GM23248 (cell line): ENCODE data around the gene TRIM52.

Experiments used
- EZH2 ChIP-seq: fragments of 200-600 bp; sonication (generic); IDR thresholded peaks from 2 replicates; pipeline ENCODE4 v1.6.1; 2018; ENCODE audit warnings: antibody characterized with exemption, mild to moderate bottlenecking; ENCODE audit not compliant: insufficient read depth, poor library complexity, severe bottlenecking
- EZH2phosphoT487 ChIP-seq: fragments of 200-600 bp; sonication (generic); IDR thresholded peaks from 2 replicates; pipeline ENCODE4 v1.6.1; 2018; ENCODE audit warnings: antibody characterized with exemption, moderate library complexity, mild to moderate bottlenecking, low read depth; ENCODE audit not compliant: insufficient read depth

- TF ChIP-seq EZH2 (no peak), EZH2phosphoT487 (no peak)
Measured at GRCh38 chr5:181259283-181259682, 1.7 kb downstream of the TRIM52 start.
